GM06990 (cell line): ENCODE data around the gene CYP2A6.
"Not testable (repeated sequence)": the region's sequence is repeated elsewhere in the genome, so short reads cannot be mapped to it uniquely, and the experiment has no call there.

Experiments used
- DNase-seq: peaks from one replicate; pipeline ENCODE4 v3.0.0-alpha.2; 2011; ENCODE audit not compliant: insufficient read length; ENCODE audit errors: extremely low read depth
- H3K27me3 ChIP-seq: replicated peaks from 2 replicates; pipeline ENCODE4 v1.6.0; 2011; ENCODE audit warnings: low read length; ENCODE audit not compliant: control insufficient read depth, insufficient read depth
- H3K36me3 ChIP-seq: 2 replicates; pipeline ENCODE4 v1.5.1; 2011; ENCODE audit warnings: low read length; ENCODE audit not compliant: control insufficient read depth, insufficient read depth
- H3K4me3 ChIP-seq: replicated peaks from 2 replicates; pipeline ENCODE4 v1.5.1; 2011; ENCODE audit warnings: low read depth, mild to moderate bottlenecking, control low read depth, low read length
- CTCF ChIP-seq: IDR thresholded peaks from 2 replicates; pipeline ENCODE4 v1.5.1; 2011; ENCODE audit warnings: low read length, control low read depth, mild to moderate bottlenecking, inconsistent platforms; ENCODE audit not compliant: insufficient read depth, poor library complexity, severe bottlenecking

CYP2A6 gene

GRCh38 chr19:40831502-40832430, 18.5 kb downstream of the CYP2A6 start:
- H3K4me3 ChIP-seq: no peak overlapping the region
- TF ChIP-seq CTCF: no peak
- H3K36me3 ChIP-seq: no peaks in the 10 kb centered on the region
- no peaks in the 10 kb centered on the region for H3K27me3 ChIP-seq
- no peak for DNase-seq

GRCh38 chr19:40830741-40831140, 19.5 kb downstream of the CYP2A6 start:
- DNase-seq, H3K27me3 ChIP-seq, H3K4me3 ChIP-seq, H3K36me3 ChIP-seq: not testable (repeated sequence)

GRCh38 chr19:40829205-40829604, 21.0 kb downstream of the CYP2A6 start:
- no peak overlapping the region for H3K4me3 ChIP-seq
- DNase-seq: no peak
- H3K27me3 ChIP-seq: no peaks in the 10 kb centered on the region
- no peaks in the 10 kb centered on the region for H3K36me3 ChIP-seq
- TF ChIP-seq CTCF: no peak

GRCh38 chr19:40827386-40828247, 22.6 kb downstream of the CYP2A6 start:
- DNase-seq: no peak
- no peak overlapping the region for H3K4me3 ChIP-seq
- H3K36me3 ChIP-seq: no peaks in the 10 kb centered on the region
- no peaks in the 10 kb centered on the region for H3K27me3 ChIP-seq
- no peak for TF ChIP-seq CTCF

GRCh38 chr19:40826699-40827385, 23.4 kb downstream of the CYP2A6 start:
- H3K4me3 ChIP-seq, DNase-seq, H3K27me3 ChIP-seq: not testable (repeated sequence)

GRCh38 chr19:40826312-40826698, 23.9 kb downstream of the CYP2A6 start:
- H3K36me3 ChIP-seq, DNase-seq, H3K4me3 ChIP-seq, H3K27me3 ChIP-seq: not testable (repeated sequence)

More at GRCh38 chr19:40826699-40827385, 23.4 kb downstream of the CYP2A6 start:
- H3K36me3 ChIP-seq: not testable (repeated sequence)

- not testable (repeated sequence) for H3K27me3 ChIP-seq, DNase-seq, H3K36me3 ChIP-seq, H3K4me3 ChIP-seq
Measured at GRCh38 chr19:40825460-40826095, 24.7 kb downstream of the CYP2A6 start.

- not testable (repeated sequence) for H3K27me3 ChIP-seq, DNase-seq, H3K36me3 ChIP-seq, H3K4me3 ChIP-seq
Measured at GRCh38 chr19:40824916-40825315, 25.3 kb downstream of the CYP2A6 start.

- not testable (repeated sequence) for DNase-seq, H3K36me3 ChIP-seq, H3K27me3 ChIP-seq, H3K4me3 ChIP-seq
Measured at GRCh38 chr19:40822704-40823553, 27.3 kb downstream of the CYP2A6 start.
